HCT116 (cell line): ENCODE data around the gene SGTB.

Source experiments
- ELF1 ChIP-seq: IDR thresholded peaks from 2 replicates; pipeline ENCODE4 v1.6.1; 2012; ENCODE audit warnings: low read depth, borderline replicate concordance
- EZH2 ChIP-seq: fragments of 200-600 bp; sonication (generic); IDR thresholded peaks from 2 replicates; pipeline ENCODE4 v1.6.1; 2017; ENCODE audit warnings: antibody characterized with exemption, mixed run types
- POLR2A ChIP-seq: IDR thresholded peaks from 2 replicates; pipeline ENCODE4 v1.7.0; 2011; ENCODE audit warnings: borderline replicate concordance; ENCODE audit not compliant: insufficient read depth, insufficient read length; ENCODE audit errors: extremely low read depth
- POLR2AphosphoS5 ChIP-seq: IDR thresholded peaks from 2 replicates; pipeline ENCODE4 v1.6.1; 2011; ENCODE audit warnings: mild to moderate bottlenecking, low read depth, low read length, moderate library complexity
- SP1 ChIP-seq: IDR thresholded peaks from 2 replicates; pipeline ENCODE4 v1.6.1; 2012; ENCODE audit warnings: low read depth
- TF ChIP-seq, protein P1 (sequence below): IDR thresholded peaks from 2 replicates; pipeline ENCODE4 v1.6.1; 2012; ENCODE audit warnings: low read depth
- TF ChIP-seq, protein P2 (sequence below), 3 experiments: fragments of 200-600 bp in 1 of 3; sonication (generic) in 1 of 3; IDR thresholded peaks in 2 of 3; conservative IDR thresholded peaks in 1 of 3; 2 replicates each; pipeline ENCODE4 v1.5.1; 2012 to 2017; ENCODE audit warnings: low read depth in 2 of 3, low read length in 2 of 3, antibody characterized with exemption in 1 of 3, borderline replicate concordance in 1 of 3, control low read depth in 1 of 3, mild to moderate bottlenecking in 1 of 3, mixed read lengths in 1 of 3, mixed run types in 1 of 3, moderate library complexity in 1 of 3; ENCODE audit not compliant: insufficient read depth in 1 of 3
- TF ChIP-seq, protein P3 (sequence below): IDR thresholded peaks from 2 replicates; pipeline ENCODE4 v1.6.1; 2011; ENCODE audit warnings: mild to moderate bottlenecking, low read length, moderate library complexity; ENCODE audit not compliant: insufficient replicate concordance; ENCODE audit errors: extremely low read depth

DNA sequence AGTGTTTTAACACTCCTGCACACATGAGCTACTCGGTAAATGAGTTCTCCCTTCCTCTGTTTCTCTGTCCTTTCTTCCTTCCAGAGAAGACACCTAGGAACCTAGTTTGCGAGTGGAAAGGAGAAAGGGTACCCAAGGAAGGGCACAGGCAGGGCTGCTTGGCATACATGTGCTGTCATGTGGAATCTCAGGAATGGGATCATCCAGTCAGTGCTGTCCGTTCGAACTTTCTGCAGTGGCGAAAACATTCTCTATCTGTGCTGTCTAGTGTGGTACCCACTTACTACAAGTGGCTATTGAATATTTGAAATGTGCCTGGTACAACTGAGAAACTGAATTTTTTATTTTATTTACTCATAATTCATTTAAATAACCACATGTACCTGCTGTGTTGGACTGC is 28.0 kb upstream of the SGTB start:
- TF ChIP-seq, protein P1, sequence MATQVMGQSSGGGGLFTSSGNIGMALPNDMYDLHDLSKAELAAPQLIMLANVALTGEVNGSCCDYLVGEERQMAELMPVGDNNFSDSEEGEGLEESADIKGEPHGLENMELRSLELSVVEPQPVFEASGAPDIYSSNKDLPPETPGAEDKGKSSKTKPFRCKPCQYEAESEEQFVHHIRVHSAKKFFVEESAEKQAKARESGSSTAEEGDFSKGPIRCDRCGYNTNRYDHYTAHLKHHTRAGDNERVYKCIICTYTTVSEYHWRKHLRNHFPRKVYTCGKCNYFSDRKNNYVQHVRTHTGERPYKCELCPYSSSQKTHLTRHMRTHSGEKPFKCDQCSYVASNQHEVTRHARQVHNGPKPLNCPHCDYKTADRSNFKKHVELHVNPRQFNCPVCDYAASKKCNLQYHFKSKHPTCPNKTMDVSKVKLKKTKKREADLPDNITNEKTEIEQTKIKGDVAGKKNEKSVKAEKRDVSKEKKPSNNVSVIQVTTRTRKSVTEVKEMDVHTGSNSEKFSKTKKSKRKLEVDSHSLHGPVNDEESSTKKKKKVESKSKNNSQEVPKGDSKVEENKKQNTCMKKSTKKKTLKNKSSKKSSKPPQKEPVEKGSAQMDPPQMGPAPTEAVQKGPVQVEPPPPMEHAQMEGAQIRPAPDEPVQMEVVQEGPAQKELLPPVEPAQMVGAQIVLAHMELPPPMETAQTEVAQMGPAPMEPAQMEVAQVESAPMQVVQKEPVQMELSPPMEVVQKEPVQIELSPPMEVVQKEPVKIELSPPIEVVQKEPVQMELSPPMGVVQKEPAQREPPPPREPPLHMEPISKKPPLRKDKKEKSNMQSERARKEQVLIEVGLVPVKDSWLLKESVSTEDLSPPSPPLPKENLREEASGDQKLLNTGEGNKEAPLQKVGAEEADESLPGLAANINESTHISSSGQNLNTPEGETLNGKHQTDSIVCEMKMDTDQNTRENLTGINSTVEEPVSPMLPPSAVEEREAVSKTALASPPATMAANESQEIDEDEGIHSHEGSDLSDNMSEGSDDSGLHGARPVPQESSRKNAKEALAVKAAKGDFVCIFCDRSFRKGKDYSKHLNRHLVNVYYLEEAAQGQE = no peak
- TF ChIP-seq, protein P2, sequence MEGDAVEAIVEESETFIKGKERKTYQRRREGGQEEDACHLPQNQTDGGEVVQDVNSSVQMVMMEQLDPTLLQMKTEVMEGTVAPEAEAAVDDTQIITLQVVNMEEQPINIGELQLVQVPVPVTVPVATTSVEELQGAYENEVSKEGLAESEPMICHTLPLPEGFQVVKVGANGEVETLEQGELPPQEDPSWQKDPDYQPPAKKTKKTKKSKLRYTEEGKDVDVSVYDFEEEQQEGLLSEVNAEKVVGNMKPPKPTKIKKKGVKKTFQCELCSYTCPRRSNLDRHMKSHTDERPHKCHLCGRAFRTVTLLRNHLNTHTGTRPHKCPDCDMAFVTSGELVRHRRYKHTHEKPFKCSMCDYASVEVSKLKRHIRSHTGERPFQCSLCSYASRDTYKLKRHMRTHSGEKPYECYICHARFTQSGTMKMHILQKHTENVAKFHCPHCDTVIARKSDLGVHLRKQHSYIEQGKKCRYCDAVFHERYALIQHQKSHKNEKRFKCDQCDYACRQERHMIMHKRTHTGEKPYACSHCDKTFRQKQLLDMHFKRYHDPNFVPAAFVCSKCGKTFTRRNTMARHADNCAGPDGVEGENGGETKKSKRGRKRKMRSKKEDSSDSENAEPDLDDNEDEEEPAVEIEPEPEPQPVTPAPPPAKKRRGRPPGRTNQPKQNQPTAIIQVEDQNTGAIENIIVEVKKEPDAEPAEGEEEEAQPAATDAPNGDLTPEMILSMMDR (IDR thresholded peaks at IDR 0.05 in 2 of 3, conservative IDR thresholded peaks at IDR 0.05 in 1 of 3; ENCODE audit: borderline replicate concordance in 1 of 3, insufficient read depth in 1 of 3, low read depth in 2 of 3, low read length in 2 of 3) = no peak
- TF ChIP-seq EZH2 = no peak
- no peak for TF ChIP-seq ELF1
- TF ChIP-seq, protein P3, sequence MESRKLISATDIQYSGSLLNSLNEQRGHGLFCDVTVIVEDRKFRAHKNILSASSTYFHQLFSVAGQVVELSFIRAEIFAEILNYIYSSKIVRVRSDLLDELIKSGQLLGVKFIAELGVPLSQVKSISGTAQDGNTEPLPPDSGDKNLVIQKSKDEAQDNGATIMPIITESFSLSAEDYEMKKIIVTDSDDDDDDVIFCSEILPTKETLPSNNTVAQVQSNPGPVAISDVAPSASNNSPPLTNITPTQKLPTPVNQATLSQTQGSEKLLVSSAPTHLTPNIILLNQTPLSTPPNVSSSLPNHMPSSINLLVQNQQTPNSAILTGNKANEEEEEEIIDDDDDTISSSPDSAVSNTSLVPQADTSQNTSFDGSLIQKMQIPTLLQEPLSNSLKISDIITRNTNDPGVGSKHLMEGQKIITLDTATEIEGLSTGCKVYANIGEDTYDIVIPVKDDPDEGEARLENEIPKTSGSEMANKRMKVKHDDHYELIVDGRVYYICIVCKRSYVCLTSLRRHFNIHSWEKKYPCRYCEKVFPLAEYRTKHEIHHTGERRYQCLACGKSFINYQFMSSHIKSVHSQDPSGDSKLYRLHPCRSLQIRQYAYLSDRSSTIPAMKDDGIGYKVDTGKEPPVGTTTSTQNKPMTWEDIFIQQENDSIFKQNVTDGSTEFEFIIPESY = no peak
- TF ChIP-seq POLR2AphosphoS5 = no peak
- no peak for TF ChIP-seq POLR2A
- no peak for TF ChIP-seq SP1
